Measurements from ENCODE around the gene DHX8.
A peak's percentile ranks its signal among the peaks of the same experiment; 100 is the strongest.

Gene DHX8

GRCh38 chr17:43515656-43516055, 31.9 kb downstream of the DHX8 start:
- no peak for TF ChIP-seq CTCF (IDR thresholded peaks at IDR 0.05)
- DNase-seq (ENCODE audit: low spot score): no peak
- H3K4me3 ChIP-seq: no peak overlapping the region
- peak overlapping the region; percentile 17 to 48 for H3K27ac ChIP-seq

- no peak for TF ChIP-seq CTCF (IDR thresholded peaks at IDR 0.05)
- peak overlapping the region in 1 of 2 donors; percentile 0 for H3K27ac ChIP-seq
- DNase-seq (ENCODE audit: low spot score): no peak
- no peak overlapping the region for H3K4me3 ChIP-seq
Observed at GRCh38 chr17:43517161-43517560, 33.4 kb downstream of the DHX8 start.

GRCh38 chr17:43517615-43518386, 34.0 kb downstream of the DHX8 start:
- H3K4me3 ChIP-seq: no peak overlapping the region
- no peak for DNase-seq (ENCODE audit: low spot score)
- TF ChIP-seq CTCF (IDR thresholded peaks at IDR 0.05): no peak
- H3K27ac ChIP-seq: no peak overlapping the region

- TF ChIP-seq CTCF (IDR thresholded peaks at IDR 0.05): no peak
- Histone ChIP-seq H3K27ac (no peak overlapping the region), H3K4me3 (no peak overlapping the region)
- DNase-seq (ENCODE audit: low spot score): no peak
Observed at GRCh38 chr17:43521389-43521788, 37.6 kb downstream of the DHX8 start.

GRCh38 chr17:43524945-43525575, 41.3 kb downstream of the DHX8 start:
- no peak for DNase-seq (ENCODE audit: low spot score)
- no peak overlapping the region for H3K27ac ChIP-seq
- TF ChIP-seq CTCF (IDR thresholded peaks at IDR 0.05): no peak
- H3K4me3 ChIP-seq: no peak overlapping the region

GRCh38 chr17:43526886-43527648, 43.3 kb downstream of the DHX8 start:
- Histone ChIP-seq H3K4me3 (no peak overlapping the region), H3K27ac (no peak overlapping the region)
- no peak for TF ChIP-seq CTCF (IDR thresholded peaks at IDR 0.05)
- DNase-seq (ENCODE audit: low spot score): no peak
